Suppressor macrophage treated with lipopolysaccharide for 4 hours (primary cell): ENCODE measurements around the gene GIMAP8.
"Not testable (repeated sequence)": the region's sequence is repeated elsewhere in the genome, so short reads cannot be mapped to it uniquely, and the experiment has no call there.

Experiments
- DNase-seq: peaks from one replicate; pipeline ENCODE4 v3.0.0-alpha.2; 2020

GIMAP8 gene

DNA sequence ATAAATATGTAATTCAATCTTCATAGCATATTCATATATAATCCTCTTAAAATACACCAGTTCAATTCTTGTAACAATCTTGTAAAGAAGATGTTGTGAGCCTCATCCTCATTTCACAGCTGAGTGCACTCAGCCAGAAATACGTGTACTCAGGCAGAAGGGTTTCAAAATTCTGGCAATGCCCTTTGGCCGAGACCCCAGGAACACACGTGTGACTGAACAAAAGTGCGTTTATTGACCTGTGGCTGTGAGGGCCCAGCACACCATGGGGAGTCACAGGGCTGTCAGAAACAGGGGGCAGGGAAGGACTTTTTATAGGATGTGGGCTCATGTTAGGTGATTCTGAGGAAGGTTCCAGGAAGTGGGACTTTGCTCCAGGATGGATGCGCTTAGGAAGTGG is 21.5 kb downstream of the GIMAP8 start:
- DNase-seq = no peak

DNA sequence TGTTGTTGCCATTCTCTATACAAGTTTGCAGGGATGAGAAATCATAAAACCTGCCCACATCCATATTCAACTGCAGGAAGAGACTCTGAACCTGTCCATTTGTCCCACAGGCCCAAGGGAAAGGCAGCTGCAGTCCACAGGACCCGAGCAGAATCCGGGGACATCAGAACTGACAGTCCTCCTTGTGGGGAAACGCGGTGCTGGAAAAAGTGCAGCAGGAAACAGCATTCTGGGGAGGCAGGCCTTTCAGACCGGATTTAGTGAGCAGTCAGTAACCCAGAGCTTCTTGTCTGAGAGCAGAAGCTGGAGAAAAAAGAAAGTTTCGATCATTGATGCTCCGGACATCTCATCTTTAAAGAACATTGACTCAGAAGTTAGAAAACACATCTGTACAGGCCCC is 23.5 kb downstream of the GIMAP8 start:
- DNase-seq = no peak

DNA sequence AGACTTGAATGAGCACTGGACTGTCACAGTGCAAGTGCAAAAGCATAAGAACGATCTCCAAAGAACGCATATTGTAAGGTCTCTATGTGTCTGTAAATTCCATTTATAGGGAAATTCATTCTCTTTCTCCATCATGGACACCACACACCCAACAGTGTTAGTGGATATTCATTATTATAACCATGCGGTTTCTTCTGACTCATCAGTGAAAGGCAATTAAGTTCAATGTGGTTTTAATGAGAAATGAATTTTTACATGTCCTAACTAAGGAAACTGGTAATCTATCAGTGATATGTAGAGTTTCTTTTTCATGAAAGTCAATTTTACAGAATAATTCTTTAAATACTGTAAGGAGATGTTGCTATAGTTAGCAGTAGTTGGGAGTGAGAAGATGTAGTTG is 25.9 kb downstream of the GIMAP8 start:
- DNase-seq = no peak

DNA sequence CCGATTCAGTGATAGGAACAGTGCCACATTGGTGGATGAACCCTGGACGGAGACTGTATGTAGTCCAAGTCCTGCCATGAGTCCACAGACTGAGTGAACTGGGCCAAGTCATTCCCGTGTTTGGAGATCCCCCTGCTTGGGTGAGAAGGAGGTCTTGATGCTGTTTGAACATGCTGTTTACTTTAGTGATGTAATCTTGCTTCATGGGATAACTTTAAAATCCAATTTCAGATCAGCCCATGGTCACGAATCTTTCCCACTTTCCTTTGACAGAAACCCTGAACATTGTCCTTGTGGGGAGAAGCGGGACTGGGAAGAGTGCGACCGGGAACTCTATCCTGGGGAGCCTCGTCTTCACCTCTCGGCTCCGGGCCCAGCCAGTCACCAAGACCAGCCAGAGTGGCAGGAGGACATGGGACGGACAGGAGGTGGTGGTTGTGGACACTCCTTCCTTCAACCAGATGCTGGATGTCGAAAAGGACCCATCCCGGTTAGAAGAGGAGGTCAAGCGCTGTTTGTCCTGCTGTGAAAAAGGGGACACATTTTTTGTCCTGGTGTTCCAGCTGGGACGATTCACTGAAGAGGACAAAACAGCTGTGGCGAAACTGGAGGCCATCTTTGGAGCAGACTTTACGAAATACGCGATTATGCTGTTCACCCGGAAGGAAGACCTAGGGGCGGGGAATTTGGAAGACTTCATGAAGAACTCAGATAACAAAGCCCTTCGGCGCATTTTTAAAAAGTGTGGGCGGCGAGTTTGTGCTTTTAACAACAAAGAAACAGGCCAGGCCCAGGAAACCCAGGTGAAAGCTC is 26.6 kb downstream of the GIMAP8 start:
- DNase-seq = no peak

DNA sequence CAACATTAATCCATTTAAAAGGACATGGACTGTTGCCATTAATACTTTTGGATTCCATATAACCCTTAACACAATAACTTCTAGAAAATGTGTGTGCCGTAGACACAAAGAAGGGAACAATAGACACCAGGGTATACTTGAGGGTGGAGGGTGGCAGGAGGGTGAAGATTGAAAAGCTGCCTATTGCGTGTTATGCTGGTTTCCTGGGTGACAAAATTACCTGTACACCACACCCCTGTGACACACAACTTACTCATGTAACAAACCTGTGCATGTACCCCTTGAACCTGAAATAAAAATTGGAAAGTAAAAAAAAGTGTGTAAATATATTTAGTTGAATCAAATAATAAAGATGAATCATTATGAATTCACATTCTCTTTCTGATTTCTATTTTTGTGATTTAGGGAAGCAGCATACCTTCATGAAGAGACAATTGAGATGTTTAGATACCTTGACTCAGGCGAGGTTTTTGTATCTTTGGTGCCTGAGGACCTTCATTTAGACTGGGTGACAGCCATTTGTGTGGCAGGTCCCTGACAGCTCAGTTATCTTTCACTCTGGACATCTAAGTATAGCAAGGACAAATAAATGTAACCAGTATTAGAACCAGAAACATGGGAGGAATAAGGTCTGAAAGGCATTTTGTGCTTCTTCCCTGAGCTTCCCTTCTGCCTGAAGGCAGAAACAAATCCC is 28.7 kb downstream of the GIMAP8 start:
- DNase-seq = no peak

DNA sequence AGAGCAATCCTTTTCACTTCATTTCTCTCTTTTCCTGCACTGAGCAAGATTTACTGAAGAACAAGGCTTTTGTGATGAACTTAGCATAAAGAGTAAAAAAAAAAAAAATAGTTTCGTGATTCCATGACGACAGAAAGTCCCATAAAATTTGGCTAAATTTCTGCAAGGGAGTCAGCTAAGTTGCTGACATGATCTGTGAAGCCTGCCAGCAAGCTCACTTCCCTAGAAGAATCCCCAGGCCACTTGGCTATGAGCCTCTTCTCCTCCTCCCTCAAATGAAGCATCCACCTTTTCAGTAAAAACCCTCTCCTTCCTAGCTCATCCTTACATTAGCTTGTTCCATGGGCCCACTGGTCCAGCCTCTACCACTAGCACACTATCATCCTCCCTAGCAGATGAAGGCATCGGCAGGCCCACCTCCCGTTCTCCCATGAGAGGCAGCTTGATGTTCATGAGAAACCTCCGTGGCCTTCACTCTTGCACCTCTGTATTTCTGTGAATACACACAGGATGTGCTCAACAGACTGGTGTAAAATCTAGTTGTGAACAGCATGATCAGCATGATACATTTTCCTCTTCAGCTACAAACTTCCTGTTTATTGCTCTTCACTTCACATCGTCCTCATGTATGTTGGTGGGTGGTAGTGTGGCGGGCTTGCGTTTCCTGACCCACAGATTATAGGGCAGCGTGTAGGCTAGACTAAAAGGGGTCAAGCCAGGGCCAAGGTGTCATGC is 30.9 kb downstream of the GIMAP8 start:
- peak; percentile 53 for DNase-seq

DNA sequence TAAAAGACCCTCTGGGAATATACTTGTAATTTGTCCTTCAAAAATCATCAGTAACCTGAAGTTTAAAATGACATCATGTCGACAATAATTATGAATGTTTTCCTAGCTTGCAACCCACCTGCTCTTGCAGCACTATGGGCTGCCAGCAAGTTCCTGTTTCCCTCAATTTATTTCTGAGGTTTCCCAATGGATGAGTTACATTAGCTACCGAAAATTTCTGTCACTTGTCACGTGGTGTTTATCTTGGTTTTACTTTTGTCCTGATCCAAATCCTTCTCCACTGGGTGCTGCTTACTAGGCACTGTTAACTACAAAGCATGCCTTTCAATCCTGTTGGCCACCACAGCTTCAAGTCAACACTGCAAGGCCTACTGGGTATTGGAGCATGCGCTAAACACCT is 31.5 kb downstream of the GIMAP8 start:
- peak; percentile 74 for DNase-seq

DNA sequence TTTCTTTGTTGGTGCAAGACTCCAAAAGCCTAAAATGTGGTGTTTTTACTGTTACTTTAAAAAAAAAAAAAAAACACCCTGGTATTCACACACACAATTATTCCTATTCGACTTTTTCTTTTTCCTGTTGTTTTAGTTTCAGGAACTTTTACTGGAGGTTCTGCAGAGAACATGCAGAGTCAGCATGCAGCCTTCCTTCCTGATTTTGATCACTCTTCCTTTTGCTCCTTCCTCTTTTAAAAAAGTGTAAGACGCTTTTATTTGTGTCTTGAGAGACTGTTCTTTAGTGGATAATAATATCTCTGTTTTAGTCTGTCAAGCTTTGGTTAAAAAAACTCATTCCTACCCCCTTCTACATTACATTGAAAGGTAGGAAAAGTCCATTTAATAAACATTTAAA is 33.1 kb downstream of the GIMAP8 start:
- DNase-seq = peak; percentile 48

DNA sequence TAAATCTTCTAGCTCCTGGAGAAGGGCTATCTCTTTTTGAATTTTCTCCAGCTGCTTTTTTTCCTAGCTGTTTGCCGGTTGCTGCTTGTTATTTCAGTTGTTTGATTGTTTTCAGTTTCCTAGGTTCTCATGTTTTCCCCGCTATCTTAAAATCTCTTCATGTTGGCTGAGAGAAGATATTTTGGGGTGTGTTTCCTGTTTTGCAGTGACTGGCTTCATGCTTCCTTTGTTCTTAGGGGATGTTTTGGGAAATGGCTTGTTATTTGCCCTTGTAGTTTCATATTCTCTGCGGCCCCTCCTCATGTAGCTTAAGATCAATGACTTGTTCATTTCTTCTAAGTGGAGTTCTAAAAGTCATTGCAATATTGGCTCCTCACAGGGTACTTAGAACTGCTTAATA is 33.6 kb downstream of the GIMAP8 start:
- DNase-seq = not testable (repeated sequence)

DNA sequence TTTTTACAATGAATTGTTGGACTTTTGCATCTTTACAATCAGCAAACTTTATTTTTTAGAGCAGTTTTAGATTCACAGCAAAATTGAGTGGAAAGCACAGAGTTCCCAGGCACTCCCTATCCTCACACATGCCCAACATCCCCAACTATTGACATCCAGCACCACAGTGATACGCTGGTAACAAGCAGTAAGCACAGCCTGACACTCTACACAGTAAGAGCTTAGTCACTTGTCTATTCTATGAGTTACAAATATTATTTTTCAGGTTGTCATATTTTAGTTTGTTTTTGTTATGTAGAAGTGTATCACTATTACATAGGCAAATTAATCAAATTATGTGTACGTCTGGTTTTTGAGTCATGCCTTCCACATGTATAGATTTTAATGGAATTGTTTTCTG is 37.2 kb downstream of the GIMAP8 start:
- DNase-seq = no peak

DNA sequence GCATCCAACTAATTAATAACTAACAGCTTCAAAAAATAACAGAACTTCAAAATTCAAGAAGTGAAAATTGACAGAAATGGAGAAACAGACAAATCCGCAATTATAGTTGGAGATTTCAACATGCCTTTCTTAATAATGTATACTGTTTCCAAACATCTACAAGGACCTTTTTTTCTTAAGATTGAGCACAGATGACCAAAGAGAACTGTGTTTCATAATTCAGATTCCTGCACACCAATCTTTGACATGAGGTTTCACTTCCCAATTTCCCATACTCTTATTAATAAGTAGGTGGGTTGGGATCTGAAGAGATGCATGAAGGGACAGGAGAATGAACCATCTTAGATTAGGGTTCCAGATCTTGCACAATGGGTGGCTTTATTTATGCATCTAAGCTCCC is 39.4 kb downstream of the GIMAP8 start:
- peak; percentile 93 for DNase-seq

DNA sequence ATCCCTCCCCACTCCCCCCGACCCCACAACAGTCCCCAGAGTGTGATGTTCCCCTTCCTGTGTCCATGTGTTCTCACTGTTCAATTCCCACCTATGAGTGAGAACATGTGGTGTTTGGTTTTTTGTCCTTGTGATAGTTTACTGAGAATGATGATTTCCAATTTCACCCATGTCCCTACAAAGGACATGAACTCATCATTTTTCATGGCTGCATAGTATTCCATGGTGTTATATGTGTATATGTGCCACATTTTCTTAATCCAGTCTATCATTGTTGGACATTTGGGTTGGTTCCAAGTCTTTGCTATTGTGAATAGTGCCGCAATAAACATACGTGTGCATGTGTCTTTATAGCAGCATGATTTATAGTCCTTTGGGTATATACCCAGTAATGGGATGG is 43.0 kb downstream of the GIMAP8 start:
- not testable (repeated sequence) for DNase-seq

DNA sequence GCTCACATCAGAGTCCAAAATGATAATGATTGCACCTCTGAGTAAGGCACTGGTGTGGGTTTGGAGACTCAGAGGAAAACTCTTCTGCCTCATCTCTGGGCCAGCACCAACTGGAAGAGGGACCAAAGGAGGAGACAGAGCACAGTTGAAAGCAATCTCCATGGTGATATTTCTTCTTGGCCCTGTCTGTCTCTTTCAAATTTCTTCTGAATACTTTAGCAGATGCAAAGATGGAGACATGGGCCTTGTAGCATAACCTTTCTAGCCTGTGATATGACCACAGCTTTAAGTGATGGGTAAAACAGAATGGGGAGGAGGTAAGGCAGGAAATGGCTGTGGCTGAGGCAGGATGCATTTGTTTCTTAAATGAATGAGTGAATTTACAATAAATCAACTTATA is 52.1 kb downstream of the GIMAP8 start:
- DNase-seq = no peak

DNA sequence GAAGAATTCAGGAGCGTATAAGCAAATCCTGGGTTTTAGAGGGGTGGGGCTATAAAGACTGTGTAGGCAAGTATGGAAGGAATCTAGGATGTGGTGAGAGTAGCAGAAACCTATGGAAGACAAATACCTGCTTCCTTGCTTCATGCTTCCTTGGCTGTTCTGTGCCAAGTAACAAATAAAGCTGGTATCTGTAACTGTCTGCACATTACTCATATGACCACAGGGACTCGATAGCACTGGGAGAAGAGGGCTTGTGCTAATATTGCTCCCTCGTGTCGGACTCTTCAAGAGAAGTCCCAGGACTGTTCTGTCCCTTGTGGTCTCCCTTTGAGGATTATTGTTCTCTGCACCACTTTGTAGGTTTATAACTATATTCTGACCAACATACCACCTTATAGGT is 52.7 kb downstream of the GIMAP8 start:
- DNase-seq = no peak

DNA sequence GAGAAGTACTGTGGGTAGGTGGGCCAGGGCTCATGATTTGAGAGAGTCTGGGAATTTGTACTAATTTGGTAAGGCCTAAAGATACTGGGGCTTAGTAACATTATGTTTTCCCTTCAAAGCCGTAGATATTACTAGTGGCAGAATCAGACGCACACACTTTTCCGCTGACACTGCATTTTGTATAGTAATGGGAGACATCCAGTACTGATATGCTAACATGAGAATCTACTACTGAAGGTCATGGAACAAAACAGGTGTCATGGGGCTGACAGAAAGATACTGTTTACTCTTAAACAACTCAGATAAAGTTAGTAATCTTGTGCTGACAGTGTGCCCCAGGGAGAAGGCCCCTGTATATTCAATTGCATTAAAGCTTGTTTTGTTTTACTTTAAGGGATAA is 53.2 kb downstream of the GIMAP8 start:
- DNase-seq = no peak

DNA sequence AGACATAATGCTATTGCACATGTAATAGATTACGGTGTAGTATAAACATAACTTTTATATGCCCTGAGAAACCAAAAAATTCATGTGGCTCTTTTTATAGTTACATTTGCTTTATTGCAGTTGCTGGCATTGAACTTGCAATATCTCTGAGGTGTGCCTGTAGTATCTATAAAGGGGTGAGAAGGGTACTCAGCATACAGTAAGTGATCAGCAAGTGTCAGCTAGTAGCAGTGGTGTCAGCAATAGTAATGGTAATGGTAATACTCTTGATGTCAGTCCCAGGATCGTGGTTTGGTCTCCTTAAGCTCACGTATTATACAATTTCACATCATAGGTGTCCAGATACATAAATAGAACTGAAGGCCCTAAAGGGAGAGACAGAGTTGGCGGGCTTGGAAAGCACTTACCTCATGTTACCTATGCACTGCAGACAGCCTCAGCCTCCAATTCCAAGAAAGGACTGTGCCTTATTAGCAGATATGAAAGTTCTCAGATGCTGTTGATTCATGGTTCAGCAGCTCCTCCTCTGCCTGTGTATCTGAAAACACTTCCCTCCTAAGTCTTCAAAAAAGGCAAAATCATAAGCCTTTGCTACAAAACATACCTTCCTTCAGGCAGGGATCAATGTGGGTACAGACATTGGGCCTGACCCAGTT is 57.6 kb downstream of the GIMAP8 start:
- DNase-seq = no peak

DNA sequence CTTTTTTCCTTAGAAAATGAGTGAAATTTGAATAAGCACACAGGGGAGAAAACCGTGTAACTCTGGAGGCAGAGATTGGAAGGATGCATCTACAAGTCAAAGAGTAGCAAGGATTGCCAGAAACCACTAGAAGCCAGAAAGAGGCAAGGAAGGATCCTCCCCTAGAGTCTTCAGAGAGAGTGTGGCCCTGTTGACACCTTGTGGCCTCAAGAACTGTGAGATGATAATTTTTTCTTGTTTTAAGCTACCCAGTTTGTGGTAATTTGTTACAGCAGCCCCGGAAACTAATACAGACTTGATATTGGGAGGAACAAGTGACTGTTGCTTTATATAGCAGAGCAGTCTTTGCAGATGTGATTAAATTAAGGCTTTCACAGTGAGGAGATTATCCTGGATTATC is 60.6 kb downstream of the GIMAP8 start:
- DNase-seq = no peak

DNA sequence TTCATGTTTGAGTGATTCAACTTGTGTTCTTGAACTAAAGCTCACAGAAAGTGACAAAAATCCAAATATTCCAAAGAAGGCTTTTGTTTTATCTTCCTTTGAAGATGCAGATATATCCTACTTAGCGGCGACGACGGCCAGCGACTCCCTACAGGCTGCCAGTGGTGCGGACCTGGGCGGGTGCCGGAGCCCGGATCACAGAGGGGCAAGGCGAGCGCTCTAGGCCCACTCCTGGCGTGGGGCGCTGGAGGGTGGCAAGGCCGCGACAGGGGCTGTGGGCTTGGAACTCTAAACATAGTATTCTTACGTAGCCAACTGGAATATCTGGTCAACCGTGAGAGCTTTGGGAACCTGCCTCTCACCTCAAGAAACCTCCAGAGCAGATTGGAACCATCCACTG is 63.3 kb downstream of the GIMAP8 start:
- DNase-seq = no peak

DNA sequence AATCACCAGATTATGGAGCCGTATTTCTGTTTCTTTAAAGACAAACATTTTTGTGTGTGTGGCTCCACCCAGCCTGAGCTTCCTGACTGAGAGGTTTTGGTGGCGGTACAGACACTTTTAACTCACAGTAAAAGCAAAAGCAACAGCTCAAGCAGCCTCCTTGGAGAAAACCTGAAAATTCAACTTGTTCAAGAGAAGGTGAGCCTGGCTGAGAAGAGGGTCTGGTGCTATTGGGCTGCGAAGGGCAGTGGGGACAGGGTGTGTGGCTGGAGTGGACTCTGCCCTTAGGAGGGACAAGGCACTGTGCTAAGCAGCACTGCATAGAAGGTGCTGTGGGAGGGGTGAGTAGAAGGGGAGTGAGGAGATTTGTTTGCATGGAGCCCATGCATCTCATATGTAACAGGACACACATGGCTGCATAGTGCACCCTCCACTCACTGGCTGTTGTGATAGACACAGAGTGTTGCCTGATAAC is 64.4 kb downstream of the GIMAP8 start, which contains the start of gene GIMAP7:
Gene GIMAP7, plus strand, starts transcription at position 125 of the 475 bp plus-strand sequence. CDS start 5,103 bp downstream, outside the sequence.
- peak; percentile 37 for DNase-seq

DNA sequence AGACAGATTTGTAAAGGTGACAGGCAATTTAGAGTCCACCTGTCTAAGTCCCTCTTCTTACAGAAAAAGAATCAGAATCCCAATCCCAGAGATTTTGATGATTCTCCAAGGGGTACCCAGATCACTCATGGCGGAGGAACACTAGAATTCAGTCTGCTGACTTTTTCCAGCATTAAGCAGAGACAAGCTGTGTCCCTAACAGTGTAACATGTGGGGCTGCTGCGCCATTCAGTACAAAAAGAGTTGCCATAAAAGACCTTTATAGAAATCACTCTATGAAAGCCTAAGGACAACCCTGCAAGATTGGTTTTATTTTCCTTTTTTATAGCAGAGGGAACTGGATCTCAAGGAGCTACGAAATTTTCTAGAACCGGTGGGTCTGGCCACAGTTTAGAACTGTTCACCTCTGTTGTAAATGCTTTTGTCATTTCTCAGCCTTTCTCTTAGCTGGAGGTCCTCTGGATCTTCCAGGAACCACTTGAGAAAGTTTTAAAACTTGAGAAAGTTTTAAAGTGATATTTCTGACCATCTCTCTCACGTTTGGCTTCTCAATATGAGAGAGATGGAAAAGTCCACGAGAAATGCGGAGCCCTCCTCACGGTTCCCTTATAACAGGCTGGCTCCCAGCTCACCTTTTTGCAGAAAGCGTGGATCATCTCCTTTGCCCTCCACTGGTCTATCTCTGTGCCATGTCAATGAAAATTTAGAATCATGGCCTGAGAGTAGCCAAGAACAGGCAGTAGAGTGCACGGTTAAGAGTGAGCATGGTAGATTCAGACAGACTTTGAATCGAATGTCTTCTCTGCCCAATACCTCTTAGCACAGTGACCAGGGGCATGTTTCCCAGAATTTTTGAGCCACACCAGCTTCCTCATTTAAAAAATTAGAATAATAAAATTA is 65.1 kb downstream of the GIMAP8 start:
- peak; percentile 25 for DNase-seq

DNA sequence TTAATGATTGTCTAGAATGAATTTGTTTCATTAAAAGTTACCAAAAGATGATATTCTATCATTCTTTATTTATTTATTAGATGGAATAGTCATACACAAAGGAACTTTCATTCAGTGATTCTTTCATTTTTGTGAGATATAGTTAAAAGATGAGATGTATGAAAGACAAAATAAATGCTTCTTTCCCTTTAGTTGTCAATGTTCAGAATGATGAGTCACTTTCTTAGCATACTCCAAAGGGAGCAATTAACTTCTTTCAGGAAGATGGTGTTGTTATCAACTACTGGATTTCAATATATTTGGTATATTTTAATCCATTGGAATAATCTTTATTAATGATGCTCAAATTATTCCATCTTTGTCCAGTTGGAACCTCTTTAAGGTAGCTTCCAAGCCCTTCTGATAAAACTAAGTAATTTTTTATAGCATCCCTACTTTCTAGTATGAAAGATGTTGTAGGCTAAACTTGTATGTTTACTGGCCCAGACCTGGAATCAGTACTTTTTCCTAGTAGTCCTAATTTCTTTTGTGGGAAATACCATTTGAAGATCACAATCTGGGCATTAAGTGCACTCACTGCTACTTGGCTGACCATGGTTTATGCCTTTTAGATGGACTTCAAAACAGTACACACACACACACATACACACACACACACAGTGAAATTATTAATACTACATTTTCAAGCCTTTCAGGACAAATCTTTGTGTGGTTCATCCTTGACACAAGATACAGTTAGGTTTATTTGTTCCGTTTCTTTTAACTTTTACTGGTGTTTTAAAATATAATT is 66.7 kb downstream of the GIMAP8 start:
- DNase-seq = no peak
